Adrenal gland (tissue), 5 donors: ENCODE measurements around the gene CLDN20.

Experiments
- POLR2A ChIP-seq, 2 donors: fragments of 450-650 bp; IDR thresholded peaks; one replicate each; pipeline ENCODE4 v1.6.1; 2017; ENCODE audit warnings: antibody characterized with exemption in 2 of 2, mild to moderate bottlenecking in 2 of 2, moderate library complexity in 1 of 2
- TF ChIP-seq, protein P1 (sequence below), 6 experiments: fragments of 450-650 bp in 4 of 6; fragments of 200-600 bp in 2 of 6; sonication (generic) in 1 of 6; IDR thresholded peaks; 1 replicate in 5 of 6; 2 replicates in 1 of 6; pipeline versions ENCODE4 v1.5.1 to v1.8.0; 2016 to 2021; ENCODE audit warnings: antibody characterized with exemption in 6 of 6, mild to moderate bottlenecking in 2 of 6, moderate library complexity in 1 of 6
- donor health status: DM: no; HTN: no; CAD: no.

DNA sequence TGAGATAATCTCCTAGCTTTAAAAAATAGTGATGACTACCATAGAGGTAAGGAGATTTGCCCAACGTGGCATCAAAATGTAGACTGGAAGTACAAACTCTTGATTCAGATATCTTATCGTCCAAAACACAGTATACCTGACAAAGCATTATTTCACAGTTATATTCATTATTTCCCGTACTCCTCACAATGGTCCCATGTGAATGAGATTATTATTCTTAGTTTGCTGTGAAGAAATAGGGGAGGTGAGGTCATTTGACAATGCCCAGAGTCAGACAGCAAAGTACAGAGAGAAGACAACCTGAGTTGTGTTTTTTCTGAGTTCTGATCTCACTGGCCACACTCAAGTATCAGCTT, 51.7 kb downstream of the CLDN20 start:
- no peak for TF ChIP-seq POLR2A (IDR thresholded peaks at IDR 0.05)
- TF ChIP-seq, protein P1, sequence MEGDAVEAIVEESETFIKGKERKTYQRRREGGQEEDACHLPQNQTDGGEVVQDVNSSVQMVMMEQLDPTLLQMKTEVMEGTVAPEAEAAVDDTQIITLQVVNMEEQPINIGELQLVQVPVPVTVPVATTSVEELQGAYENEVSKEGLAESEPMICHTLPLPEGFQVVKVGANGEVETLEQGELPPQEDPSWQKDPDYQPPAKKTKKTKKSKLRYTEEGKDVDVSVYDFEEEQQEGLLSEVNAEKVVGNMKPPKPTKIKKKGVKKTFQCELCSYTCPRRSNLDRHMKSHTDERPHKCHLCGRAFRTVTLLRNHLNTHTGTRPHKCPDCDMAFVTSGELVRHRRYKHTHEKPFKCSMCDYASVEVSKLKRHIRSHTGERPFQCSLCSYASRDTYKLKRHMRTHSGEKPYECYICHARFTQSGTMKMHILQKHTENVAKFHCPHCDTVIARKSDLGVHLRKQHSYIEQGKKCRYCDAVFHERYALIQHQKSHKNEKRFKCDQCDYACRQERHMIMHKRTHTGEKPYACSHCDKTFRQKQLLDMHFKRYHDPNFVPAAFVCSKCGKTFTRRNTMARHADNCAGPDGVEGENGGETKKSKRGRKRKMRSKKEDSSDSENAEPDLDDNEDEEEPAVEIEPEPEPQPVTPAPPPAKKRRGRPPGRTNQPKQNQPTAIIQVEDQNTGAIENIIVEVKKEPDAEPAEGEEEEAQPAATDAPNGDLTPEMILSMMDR (IDR thresholded peaks at IDR 0.05), result no peak
